ENCODE results near the gene FRG2B.
A peak's percentile ranks its signal among the peaks of the same experiment; 100 is the strongest.

- TF ChIP-seq CTCF (conservative IDR thresholded peaks at IDR 0.05): peak; percentile 78
- TF ChIP-seq ZFX (IDR thresholded peaks at IDR 0.05): no peak
Measured at GRCh38 chr10:133608855-133609254, 17.7 kb downstream of the FRG2B start.
